ENCODE measurements around the gene HOXA10. TPM values are rescaled to one million over a fixed set of nuclear protein-coding genes. Genes with fewer than 3 reads are reported as not detected.
A peak's percentile ranks its signal among the peaks of the same experiment; 100 is the strongest.

HOXA10 gene
- total and polyA plus RNA-seq, 9 donors = 0.25 to 2.8 (median 0.91) TPM; not detected in 1

DNA sequence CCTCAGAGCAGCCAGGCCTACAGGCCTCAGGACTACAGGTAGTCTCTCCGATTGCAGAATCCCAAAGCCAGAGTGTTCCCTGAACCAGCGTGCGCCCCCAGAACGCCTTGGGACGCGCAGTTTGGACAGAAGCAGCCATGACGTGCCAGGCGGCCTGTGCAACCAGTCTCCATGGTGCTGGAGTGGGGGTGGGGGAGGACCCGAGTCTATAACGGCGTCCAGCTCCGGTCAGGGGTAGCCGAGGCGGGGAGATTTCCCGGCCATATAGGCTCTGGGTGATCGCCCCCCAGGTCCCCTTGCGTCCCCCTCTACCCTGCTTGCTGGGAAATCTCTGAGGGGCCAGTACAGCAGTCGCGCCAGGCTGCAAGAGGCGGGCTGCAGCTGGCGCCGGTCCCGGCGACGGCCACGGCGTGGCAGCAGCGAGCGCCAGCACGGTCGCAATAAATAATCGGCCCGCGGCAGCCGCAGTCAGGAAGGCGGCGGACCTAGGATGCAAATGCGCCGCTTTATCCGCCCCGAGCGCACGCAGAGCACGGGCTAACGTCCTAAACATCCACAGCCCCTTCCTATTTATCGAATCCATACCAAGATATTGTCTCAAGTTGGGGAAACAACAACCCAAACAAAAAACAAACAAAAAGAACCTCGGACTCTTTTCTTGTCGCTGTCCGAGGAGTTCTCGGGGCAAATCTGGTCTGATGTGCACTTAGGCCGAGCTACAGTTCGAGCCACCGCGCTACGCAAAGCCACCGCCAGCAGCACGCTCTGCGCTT, 23.4 kb downstream of the HOXA10 start:
- peak; percentile 58 to 81 (median 64) for DNase-seq
- TF ChIP-seq, protein P1, sequence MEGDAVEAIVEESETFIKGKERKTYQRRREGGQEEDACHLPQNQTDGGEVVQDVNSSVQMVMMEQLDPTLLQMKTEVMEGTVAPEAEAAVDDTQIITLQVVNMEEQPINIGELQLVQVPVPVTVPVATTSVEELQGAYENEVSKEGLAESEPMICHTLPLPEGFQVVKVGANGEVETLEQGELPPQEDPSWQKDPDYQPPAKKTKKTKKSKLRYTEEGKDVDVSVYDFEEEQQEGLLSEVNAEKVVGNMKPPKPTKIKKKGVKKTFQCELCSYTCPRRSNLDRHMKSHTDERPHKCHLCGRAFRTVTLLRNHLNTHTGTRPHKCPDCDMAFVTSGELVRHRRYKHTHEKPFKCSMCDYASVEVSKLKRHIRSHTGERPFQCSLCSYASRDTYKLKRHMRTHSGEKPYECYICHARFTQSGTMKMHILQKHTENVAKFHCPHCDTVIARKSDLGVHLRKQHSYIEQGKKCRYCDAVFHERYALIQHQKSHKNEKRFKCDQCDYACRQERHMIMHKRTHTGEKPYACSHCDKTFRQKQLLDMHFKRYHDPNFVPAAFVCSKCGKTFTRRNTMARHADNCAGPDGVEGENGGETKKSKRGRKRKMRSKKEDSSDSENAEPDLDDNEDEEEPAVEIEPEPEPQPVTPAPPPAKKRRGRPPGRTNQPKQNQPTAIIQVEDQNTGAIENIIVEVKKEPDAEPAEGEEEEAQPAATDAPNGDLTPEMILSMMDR (IDR thresholded peaks at IDR 0.05) = peak; percentile 50 to 84 (median 61)
- TF ChIP-seq POLR2A (IDR thresholded peaks at IDR 0.05) (no peak), EP300 (IDR thresholded peaks at IDR 0.05) (no peak)
- Histone ChIP-seq H3K9me3 (peaks cover 0 to 5% of the 10 kb centered on the region in 2 donors), H3K27ac (no peak overlapping the region), H3K27me3 (peaks cover 3% of the 10 kb centered on the region), H3K36me3 (no peaks in the 10 kb centered on the region), H3K4me3 (peak overlapping the region; percentile 74), H3K4me1 (ENCODE audit: insufficient read depth) (peaks cover 4% of the 10 kb centered on the region)
- 3 to 4% (median 3%) methylated on average over 53 to 58 of the region's 58 CpGs for WGBS, 3 donors
- intact Hi-C loops (cut with DNase I) = loop anchor here in 1 of 4 donors (10.0 kb wide), 2 partner anchors 946 to 1256 kb away; partner anchors contain the start of genes CBX3 and HNRNPA2B1

DNA sequence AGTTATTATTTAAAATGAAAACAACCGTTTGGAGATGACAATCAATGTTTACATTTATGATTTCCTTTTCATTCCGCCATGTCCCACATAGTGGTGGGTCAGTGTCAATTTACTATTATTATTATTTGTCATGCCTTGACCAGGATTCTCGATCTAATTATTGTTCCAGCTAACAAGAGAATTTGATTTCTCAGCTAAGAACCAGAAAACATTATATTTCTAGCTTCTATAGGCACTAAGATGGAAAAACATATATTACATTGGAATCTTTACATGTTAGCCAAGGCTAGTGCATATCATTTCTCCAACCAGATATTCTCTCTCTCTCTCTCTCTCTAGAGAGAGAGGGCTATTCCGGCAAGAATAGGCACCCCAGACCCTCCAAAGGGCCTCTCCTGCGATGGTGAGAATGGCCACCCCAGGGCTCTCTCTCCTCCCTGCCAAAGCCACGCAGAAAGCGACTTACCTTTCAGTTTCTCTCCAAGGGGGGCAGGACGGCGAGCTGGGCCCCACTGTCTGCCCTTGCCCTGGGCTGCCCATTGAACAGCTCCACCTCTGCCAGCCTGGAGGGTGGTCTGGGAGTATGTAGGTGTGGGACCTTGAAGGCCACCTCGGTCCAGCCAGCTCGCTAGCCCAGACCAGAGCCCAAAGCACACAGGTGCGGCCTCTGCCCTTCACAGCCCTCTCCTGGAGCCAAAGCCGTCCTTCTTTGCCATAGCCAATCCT, 24.1 kb downstream of the HOXA10 start:
- no peak overlapping the region for H3K27ac ChIP-seq

DNA sequence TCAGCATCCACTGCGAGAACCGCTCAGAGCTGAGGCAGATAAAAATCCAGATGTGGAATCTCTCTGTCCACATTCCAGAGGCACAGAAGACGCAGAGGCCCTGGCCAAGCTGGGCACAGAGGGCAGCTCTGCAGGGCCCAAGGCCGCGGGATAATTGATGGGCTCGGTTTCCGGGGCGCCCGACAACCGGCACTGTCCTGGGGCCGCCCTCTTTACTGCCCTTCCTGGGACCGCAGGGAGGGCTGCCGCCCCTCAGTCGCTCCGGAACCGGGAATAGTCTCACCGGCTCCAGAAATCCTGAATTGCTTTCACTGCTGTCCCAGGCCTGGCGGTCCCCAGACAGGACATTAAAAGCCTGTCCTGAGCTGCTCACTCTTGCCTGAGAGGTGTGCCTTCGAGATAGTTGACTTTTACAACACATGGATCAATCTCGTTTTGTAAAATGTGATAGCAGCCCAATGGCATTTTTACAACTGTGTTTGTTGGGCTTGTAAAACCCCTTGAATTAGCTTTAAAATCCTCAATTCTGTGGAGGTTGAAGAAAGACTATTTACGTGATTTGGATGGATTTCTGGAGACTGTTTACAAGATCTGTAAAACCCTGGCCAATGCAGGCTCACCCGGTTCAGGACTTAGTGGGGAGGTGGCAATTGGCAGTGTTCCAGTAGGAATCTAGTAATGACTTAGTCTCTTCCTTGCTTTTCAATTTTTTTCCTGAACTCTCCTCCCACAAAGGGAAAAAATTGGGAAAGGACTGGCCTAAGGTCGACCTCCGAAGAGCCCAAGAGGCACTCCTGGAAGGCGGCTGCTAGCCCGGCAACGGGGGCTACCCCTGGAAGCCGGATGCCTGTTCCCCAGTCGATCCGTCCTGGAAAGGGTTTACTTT, 25.1 kb downstream of the HOXA10 start:
- intact Hi-C loops (cut with DNase I) = no loop called here
- 56 to 61% (median 60%) methylated on average over 30 of the region's 30 CpGs for WGBS, 3 donors
- H3K27ac ChIP-seq = no peak overlapping the region
- H3K4me1 ChIP-seq (ENCODE audit: insufficient read depth) = peaks cover 4% of the 10 kb centered on the region
- no peaks in the 10 kb centered on the region for H3K27me3 ChIP-seq
- peaks cover 0 to 10% of the 10 kb centered on the region in 2 donors for H3K9me3 ChIP-seq
- DNase-seq = peak in 2 of 5 donors; percentile 5 to 17
- TF ChIP-seq, protein P1 (IDR thresholded peaks at IDR 0.05) = no peak
- TF ChIP-seq POLR2A (IDR thresholded peaks at IDR 0.05) (no peak), EP300 (IDR thresholded peaks at IDR 0.05) (no peak)
- H3K4me3 ChIP-seq = peak overlapping the region; percentile 74
- H3K36me3 ChIP-seq = no peaks in the 10 kb centered on the region

More for the DNA sequence above, 24.1 kb downstream of the HOXA10 start:
- H3K4me1 ChIP-seq (ENCODE audit: insufficient read depth) = peaks cover 4% of the 10 kb centered on the region
- TF ChIP-seq POLR2A (IDR thresholded peaks at IDR 0.05) = no peak
- TF ChIP-seq, protein P1 (IDR thresholded peaks at IDR 0.05) = no peak
- no peaks in the 10 kb centered on the region for H3K36me3 ChIP-seq
- H3K9me3 ChIP-seq = peaks cover 0 to 10% of the 10 kb centered on the region in 2 donors
- 62 to 69% (median 68%) methylated on average over 13 of the region's 13 CpGs for WGBS, 3 donors
- DNase-seq = peak in 2 of 5 donors; percentile 11 to 30
- H3K4me3 ChIP-seq = peak overlapping the region; percentile 74
- intact Hi-C loops (cut with DNase I) = loop anchor here in 1 of 4 donors (10.0 kb wide), 2 partner anchors 945 to 1255 kb away; partner anchors contain the start of genes CBX3 and HNRNPA2B1
- no peaks in the 10 kb centered on the region for H3K27me3 ChIP-seq
